SK-N-MC (cell line): ENCODE data around the gene KCNK3.
"Not testable (repeated sequence)": the region's sequence is repeated elsewhere in the genome, so short reads cannot be mapped to it uniquely, and the experiment has no call there.

Source experiments
- DNase-seq: peaks from one replicate; pipeline ENCODE4 v3.0.0-alpha.2; 2011; ENCODE audit warnings: low read depth, low spot score
- H3K27ac ChIP-seq: fragments of 200-600 bp; sonication (generic); 2 replicates; pipeline ENCODE4 v1.5.1; 2016; ENCODE audit warnings: mixed run types
- H3K36me3 ChIP-seq: fragments of 200-600 bp; sonication (generic); 2 replicates; pipeline ENCODE4 v1.6.1; 2017; ENCODE audit warnings: antibody characterized with exemption, low read length, mixed read lengths; ENCODE audit not compliant: insufficient read depth
- H3K4me3 ChIP-seq: fragments of 200-600 bp; sonication (generic); 2 replicates; pipeline ENCODE4 v1.5.1; 2016
- H3K9ac ChIP-seq: fragments of 200-600 bp; sonication (generic); 2 replicates; pipeline ENCODE4 v1.8.0; 2017; ENCODE audit warnings: mixed run types, mixed read lengths; ENCODE audit not compliant: insufficient read length
- H3K9me3 ChIP-seq: fragments of 200-600 bp; sonication (generic); 2 replicates; pipeline ENCODE4 v1.6.1; 2017; ENCODE audit warnings: low read depth, mild to moderate bottlenecking, antibody characterized with exemption, low read length, moderate library complexity, mixed read lengths
- EZH2 ChIP-seq: fragments of 200-600 bp; sonication (generic); IDR thresholded peaks from one replicate; pipeline ENCODE4 v1.6.1; 2017; ENCODE audit warnings: antibody characterized with exemption
- FOXP2 ChIP-seq: optimal IDR thresholded peaks from 2 replicates; pipeline ENCODE3; 2011; ENCODE audit warnings: mild to moderate bottlenecking, moderate library complexity; ENCODE audit not compliant: insufficient read depth; ENCODE audit errors: extremely low read length, control extremely low read depth
- POLR2AphosphoS5 ChIP-seq: IDR thresholded peaks from 2 replicates; pipeline ENCODE4 v1.6.1; 2012; ENCODE audit warnings: mild to moderate bottlenecking, low read depth, low read length, borderline replicate concordance

Gene KCNK3

GRCh38 chr2:26650713-26651469 lies 41.6 kb upstream of the KCNK3 start:
- TF ChIP-seq EZH2, result no peak
- no peak for TF ChIP-seq POLR2AphosphoS5
- no peak for TF ChIP-seq FOXP2
- Histone ChIP-seq H3K36me3 (no peaks in the 10 kb centered on the region), H3K4me3 (no peak overlapping the region), H3K9me3 (no peaks in the 10 kb centered on the region), H3K27ac (peak overlapping the region; percentile 97), H3K9ac (peak overlapping the region; percentile 54)
- DNase-seq, result no peak

- H3K9ac ChIP-seq, result peak overlapping the region; percentile 54
- H3K36me3 ChIP-seq, result no peaks in the 10 kb centered on the region
- DNase-seq, result no peak
- no peak for TF ChIP-seq POLR2AphosphoS5
- TF ChIP-seq EZH2, result no peak
- no peak for TF ChIP-seq FOXP2
- no peak overlapping the region for H3K4me3 ChIP-seq
- no peaks in the 10 kb centered on the region for H3K9me3 ChIP-seq
- H3K27ac ChIP-seq, result peak overlapping the region; percentile 97
Observed at GRCh38 chr2:26651470-26651771, 41.1 kb upstream of the KCNK3 start.

DNA sequence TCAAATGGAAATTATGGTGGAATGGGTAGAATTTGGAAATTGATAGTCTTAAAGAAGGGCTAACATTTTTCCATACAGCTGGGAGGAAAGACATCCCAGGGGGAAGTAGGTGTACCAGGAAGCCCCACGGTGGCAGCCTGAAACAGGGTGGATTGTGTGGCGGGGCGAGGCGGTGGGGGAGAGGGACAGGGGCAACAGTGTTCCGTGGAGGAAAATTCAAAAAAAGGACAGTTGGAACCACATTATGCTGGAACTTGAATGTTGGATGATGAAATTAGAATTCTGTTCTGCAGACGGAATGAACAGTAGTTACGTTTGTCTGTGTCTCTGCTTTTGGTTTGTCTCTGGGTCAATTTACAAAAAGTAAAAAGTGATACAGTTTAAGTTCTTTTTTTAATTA lies 40.7 kb upstream of the KCNK3 start:
- H3K9me3 ChIP-seq, result no peaks in the 10 kb centered on the region
- no peak for DNase-seq
- peak overlapping the region; percentile 54 for H3K9ac ChIP-seq
- H3K4me3 ChIP-seq, result peak overlapping the region; percentile 28
- H3K36me3 ChIP-seq, result no peaks in the 10 kb centered on the region
- TF ChIP-seq FOXP2 (no peak), EZH2 (no peak), POLR2AphosphoS5 (no peak)
- peak overlapping the region; percentile 97 for H3K27ac ChIP-seq

- Histone ChIP-seq H3K4me3 (peak overlapping the region; percentile 28), H3K27ac (peak overlapping the region; percentile 97), H3K9ac (peak overlapping the region; percentile 54), H3K9me3 (no peaks in the 10 kb centered on the region), H3K36me3 (no peaks in the 10 kb centered on the region)
- peak; percentile 71 for DNase-seq
- TF ChIP-seq EZH2, result no peak
- TF ChIP-seq POLR2AphosphoS5, result no peak
- TF ChIP-seq FOXP2, result no peak
Observed at GRCh38 chr2:26652361-26653041, 40.0 kb upstream of the KCNK3 start.

DNA sequence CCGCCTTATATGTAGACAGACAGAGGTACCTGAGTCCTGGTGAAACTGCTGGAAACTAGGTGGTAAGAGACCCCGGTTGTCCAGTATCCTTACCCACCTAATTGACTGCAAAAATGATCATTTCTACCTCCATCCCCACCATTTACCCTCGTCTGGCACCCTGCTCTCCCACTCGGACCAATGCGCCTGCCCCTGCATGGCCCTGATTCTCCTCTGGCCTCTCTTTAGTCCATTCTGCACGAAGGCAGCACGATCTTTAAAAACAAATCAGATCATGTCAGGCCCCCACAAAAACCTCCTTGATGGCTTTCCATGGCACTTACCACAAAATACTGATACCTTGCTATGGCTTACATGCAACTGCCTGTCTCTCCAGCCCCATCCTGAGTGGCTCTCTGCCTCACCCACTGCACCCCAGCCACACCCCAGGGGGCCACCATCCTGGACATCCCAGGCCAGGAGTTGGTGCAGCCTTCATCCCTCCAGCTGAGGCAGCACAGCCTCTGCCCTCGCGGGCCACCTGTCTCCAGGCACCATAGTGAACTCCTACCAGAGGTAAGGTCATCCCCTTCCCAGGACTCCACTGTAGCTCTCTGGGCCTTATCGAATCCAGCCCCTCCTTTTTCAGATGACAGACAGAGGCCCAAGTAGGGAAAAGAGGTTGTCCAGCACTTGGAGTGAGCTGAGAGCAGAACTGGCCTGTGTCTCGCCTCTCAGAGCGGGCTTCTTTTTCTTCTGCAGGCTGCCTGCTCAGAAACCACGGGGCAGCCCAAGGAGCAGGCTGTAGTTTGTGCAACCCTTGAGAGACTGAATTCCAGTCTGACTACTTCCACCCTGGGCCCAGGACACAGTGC lies 39.1 kb upstream of the KCNK3 start:
- TF ChIP-seq EZH2 (no peak), FOXP2 (no peak), POLR2AphosphoS5 (no peak)
- peak overlapping the region; percentile 28; the same call in 1 of the 2 replicates for H3K4me3 ChIP-seq
- H3K36me3 ChIP-seq, result no peaks in the 10 kb centered on the region
- DNase-seq, result no peak
- peak overlapping the region; percentile 31 for H3K9ac ChIP-seq
- no peaks in the 10 kb centered on the region for H3K9me3 ChIP-seq
- peak overlapping the region; percentile 97 for H3K27ac ChIP-seq

DNA sequence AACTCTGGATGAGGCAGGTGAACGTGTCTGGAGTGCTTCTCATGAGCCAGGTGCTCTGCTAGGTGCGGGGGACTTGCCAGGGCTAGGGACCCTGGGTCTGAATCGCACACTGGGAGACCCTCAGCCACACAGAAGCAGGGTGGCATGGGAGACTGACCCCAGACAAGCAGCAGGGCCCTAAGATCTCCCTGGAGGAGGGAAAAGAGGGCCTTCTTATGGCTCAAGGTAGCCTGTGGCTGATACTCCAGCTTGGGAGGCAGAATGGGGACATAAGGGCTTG lies 38.5 kb upstream of the KCNK3 start:
- Histone ChIP-seq H3K4me3 (no peak overlapping the region), H3K9ac (peak overlapping the region; percentile 31), H3K27ac (peak overlapping the region; percentile 97), H3K36me3 (no peaks in the 10 kb centered on the region), H3K9me3 (no peaks in the 10 kb centered on the region)
- DNase-seq, result no peak
- TF ChIP-seq EZH2, result no peak
- TF ChIP-seq FOXP2, result no peak
- TF ChIP-seq POLR2AphosphoS5, result no peak

DNA sequence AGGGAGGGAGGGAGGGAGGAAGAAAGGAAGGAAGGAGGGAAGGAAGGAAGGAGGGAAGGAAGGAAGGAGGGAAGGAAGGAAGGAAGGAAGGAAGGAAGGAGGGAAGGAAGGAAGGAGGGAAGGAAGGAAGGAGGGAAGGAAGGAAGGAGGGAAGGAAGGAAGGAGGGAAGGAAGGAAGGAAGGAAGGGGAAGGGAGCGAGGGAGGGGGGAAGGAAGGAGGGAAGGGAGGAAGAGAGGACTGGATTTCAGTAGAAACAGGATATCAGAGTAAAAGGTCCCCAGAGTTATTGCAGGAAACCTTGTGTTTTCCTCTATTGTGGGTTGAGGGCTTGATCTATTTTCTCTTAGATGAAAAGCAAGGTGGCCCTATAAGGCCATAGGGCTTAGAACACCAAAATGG lies 37.4 kb upstream of the KCNK3 start:
- not testable (repeated sequence) for H3K9ac ChIP-seq, DNase-seq, H3K9me3 ChIP-seq, H3K4me3 ChIP-seq, H3K36me3 ChIP-seq
- H3K27ac ChIP-seq, result peak overlapping the region; percentile 97

DNA sequence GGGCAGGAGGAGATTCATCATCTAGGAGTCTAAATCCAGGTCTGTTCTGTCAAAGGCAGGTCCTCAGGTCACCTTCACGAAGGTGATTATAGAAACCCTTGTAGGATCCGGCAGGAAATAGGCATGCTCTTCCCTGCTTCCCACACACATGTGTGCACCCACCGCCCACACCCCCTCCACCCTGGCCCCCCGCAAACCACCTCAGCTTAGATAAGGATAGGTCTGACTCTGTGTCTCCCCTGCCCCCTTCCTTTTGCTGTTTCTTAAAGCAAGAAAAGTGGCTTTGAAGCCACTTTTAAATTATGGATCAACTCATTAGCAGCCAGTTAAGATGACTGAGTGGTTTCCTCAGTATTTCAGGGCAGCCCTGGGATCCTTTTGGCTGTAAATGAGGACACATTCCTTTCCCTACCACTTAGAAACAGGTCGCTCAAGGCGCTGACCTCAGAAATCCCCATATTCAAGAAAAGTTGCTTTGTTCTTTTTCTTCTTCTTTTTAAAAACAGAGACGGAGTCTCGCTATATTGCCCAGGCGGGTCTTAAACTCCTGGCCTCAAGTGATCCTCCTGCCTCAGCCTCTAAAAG lies 36.8 kb upstream of the KCNK3 start:
- DNase-seq, result no peak
- TF ChIP-seq FOXP2 (no peak), EZH2 (no peak), POLR2AphosphoS5 (no peak)
- Histone ChIP-seq H3K4me3 (no peak overlapping the region), H3K36me3 (no peaks in the 10 kb centered on the region), H3K9me3 (no peaks in the 10 kb centered on the region), H3K9ac (no peak overlapping the region), H3K27ac (peak overlapping the region; percentile 87)

- Histone ChIP-seq H3K9ac (no peak overlapping the region), H3K27ac (no peak overlapping the region), H3K36me3 (no peaks in the 10 kb centered on the region), H3K4me3 (no peak overlapping the region), H3K9me3 (no peaks in the 10 kb centered on the region)
- DNase-seq, result no peak
- TF ChIP-seq EZH2, result no peak
- TF ChIP-seq POLR2AphosphoS5, result no peak
- no peak for TF ChIP-seq FOXP2
Observed at GRCh38 chr2:26657265-26657664, 35.3 kb upstream of the KCNK3 start.
